Uterus (tissue), 4 donors: Measurements from ENCODE around the gene ELOB. TPM values are rescaled to one million over a fixed set of nuclear protein-coding genes. Genes with fewer than 3 reads are reported as not detected.

Source experiments
- DNase-seq, 2 donors: peaks; one replicate each; pipeline ENCODE4 v3.0.0-alpha.2; 2019 to 2020
- H3K27ac ChIP-seq, 2 donors: fragments of 200-600 bp; sonication (generic); 1 replicate in 1 of 2; 2 replicates in 1 of 2; pipeline ENCODE4 v1.5.1; 2016 to 2018
- H3K27me3 ChIP-seq, 2 donors: fragments of 200-600 bp; sonication (generic); one replicate each; pipeline ENCODE4 v1.5.1; 2018 to 2019; ENCODE audit warnings: control low read depth in 1 of 2
- H3K36me3 ChIP-seq, 2 donors: fragments of 200-600 bp; sonication (generic); one replicate each; pipeline ENCODE4 v1.5.1; 2019; ENCODE audit warnings: control low read depth in 1 of 2
- H3K4me1 ChIP-seq, 2 donors: fragments of 200-600 bp; sonication (generic); one replicate each; pipeline ENCODE4 v1.5.1; 2018 to 2019; ENCODE audit warnings: control low read depth in 1 of 2
- H3K4me3 ChIP-seq, 2 donors: fragments of 200-600 bp; sonication (generic); 1 replicate in 1 of 2; 2 replicates in 1 of 2; pipeline ENCODE4 v1.5.1; 2018 to 2019; ENCODE audit warnings: mild to moderate bottlenecking in 1 of 2
- H3K9me3 ChIP-seq, 2 donors: fragments of 200-600 bp; sonication (generic); one replicate each; pipeline ENCODE4 v1.5.1; 2019; ENCODE audit warnings: control low read depth in 1 of 2
- CTCF ChIP-seq, 4 experiments: fragments of 200-600 bp in 2 of 4; fragments of 450-650 bp in 2 of 4; sonication (generic) in 2 of 4; IDR thresholded peaks; one replicate each; pipeline ENCODE4 v1.5.1; 2016 to 2019; ENCODE audit warnings: antibody characterized with exemption in 4 of 4, mild to moderate bottlenecking in 2 of 4, moderate library complexity in 1 of 4
- POLR2A ChIP-seq, 2 donors: fragments of 450-650 bp; IDR thresholded peaks; one replicate each; pipeline ENCODE4 v1.6.1; 2016; ENCODE audit warnings: antibody characterized with exemption in 2 of 2, mild to moderate bottlenecking in 1 of 2, moderate library complexity in 1 of 2
- intact Hi-C: fragments of 100-400 bp; cut with DNase I; formaldehyde crosslinking; loops from one replicate; pipeline ENCODE4 v1.15.1; 2023; ENCODE audit warnings: low total_unique reads
- total RNA-seq, 4 donors: library from RNA; depleted of rRNA in 3 of 4; stranded (reverse); fragments of >200 nt in 3 of 4; gene quantifications; one replicate each; pipeline versions ENCODE4 v1.1.0 to v1.2.4, GENCODE V29; 2014 to 2023
- donor health status: DM: yes; HTN: yes; CAD: no.

Gene ELOB
- total RNA-seq, 4 donors from 2014 or later = 88.4 to 524 (median 219) TPM

- no peak for DNase-seq
- H3K27me3 ChIP-seq = no peaks in the 10 kb centered on the region
- no peak for TF ChIP-seq CTCF (IDR thresholded peaks at IDR 0.05)
- TF ChIP-seq POLR2A (IDR thresholded peaks at IDR 0.05) = no peak
- no peaks in the 10 kb centered on the region for H3K9me3 ChIP-seq
- intact Hi-C loops = no loop called here
- H3K36me3 ChIP-seq = no peaks in the 10 kb centered on the region
- H3K4me3 ChIP-seq = no peak overlapping the region
- H3K4me1 ChIP-seq = peaks cover 0 to 3% of the 10 kb centered on the region in 2 donors
- no peak overlapping the region for H3K27ac ChIP-seq
Observed at GRCh38 chr16:2774161-2774891, 2.8 kb downstream of the ELOB start.

GRCh38 chr16:2773188-2773968 is 3.7 kb downstream of the ELOB start:
- intact Hi-C loops = no loop called here
- Histone ChIP-seq H3K27me3 (no peaks in the 10 kb centered on the region), H3K27ac (no peak overlapping the region), H3K4me1 (peaks cover 0 to 12% of the 10 kb centered on the region in 2 donors), H3K9me3 (no peaks in the 10 kb centered on the region), H3K4me3 (no peak overlapping the region), H3K36me3 (no peaks in the 10 kb centered on the region)
- TF ChIP-seq POLR2A (IDR thresholded peaks at IDR 0.05) (no peak), CTCF (IDR thresholded peaks at IDR 0.05) (no peak)
- DNase-seq = no peak

- no peak for TF ChIP-seq CTCF (IDR thresholded peaks at IDR 0.05)
- no peak for TF ChIP-seq POLR2A (IDR thresholded peaks at IDR 0.05)
- Histone ChIP-seq H3K27me3 (no peaks in the 10 kb centered on the region), H3K36me3 (no peaks in the 10 kb centered on the region), H3K27ac (no peak overlapping the region), H3K4me3 (no peak overlapping the region), H3K4me1 (peaks cover 0 to 13% of the 10 kb centered on the region in 2 donors), H3K9me3 (no peaks in the 10 kb centered on the region)
- no peak for DNase-seq
- intact Hi-C loops = no loop called here
Observed at GRCh38 chr16:2771496-2772402, 5.3 kb downstream of the ELOB start.

GRCh38 chr16:2770057-2770951 is 6.8 kb downstream of the ELOB start:
- Histone ChIP-seq H3K27me3 (no peaks in the 10 kb centered on the region), H3K9me3 (no peaks in the 10 kb centered on the region), H3K4me1 (peaks cover 0 to 13% of the 10 kb centered on the region in 2 donors), H3K4me3 (no peak overlapping the region), H3K36me3 (no peaks in the 10 kb centered on the region), H3K27ac (no peak overlapping the region)
- intact Hi-C loops = no loop called here
- DNase-seq = no peak
- TF ChIP-seq CTCF (IDR thresholded peaks at IDR 0.05) = no peak
- TF ChIP-seq POLR2A (IDR thresholded peaks at IDR 0.05) = no peak
